ENCODE measurements around the gene ATOH1.
A peak's percentile ranks its signal among the peaks of the same experiment; 100 is the strongest.

The ATOH1 gene

DNA sequence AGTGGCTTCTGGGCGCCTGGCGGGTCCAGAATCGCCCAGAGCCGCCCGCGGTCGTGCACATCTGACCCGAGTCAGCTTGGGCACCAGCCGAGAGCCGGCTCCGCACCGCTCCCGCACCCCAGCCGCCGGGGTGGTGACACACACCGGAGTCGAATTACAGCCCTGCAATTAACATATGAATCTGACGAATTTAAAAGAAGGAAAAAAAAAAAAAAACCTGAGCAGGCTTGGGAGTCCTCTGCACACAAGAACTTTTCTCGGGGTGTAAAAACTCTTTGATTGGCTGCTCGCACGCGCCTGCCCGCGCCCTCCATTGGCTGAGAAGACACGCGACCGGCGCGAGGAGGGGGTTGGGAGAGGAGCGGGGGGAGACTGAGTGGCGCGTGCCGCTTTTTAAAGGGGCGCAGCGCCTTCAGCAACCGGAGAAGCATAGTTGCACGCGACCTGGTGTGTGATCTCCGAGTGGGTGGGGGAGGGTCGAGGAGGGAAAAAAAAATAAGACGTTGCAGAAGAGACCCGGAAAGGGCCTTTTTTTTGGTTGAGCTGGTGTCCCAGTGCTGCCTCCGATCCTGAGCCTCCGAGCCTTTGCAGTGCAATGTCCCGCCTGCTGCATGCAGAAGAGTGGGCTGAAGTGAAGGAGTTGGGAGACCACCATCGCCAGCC is at the start of gene ATOH1:
ATOH1 (plus strand) TSS at position 422 of the 663 bp plus-strand sequence; CDS start at position 596, 174 bp downstream.
- DNase-seq = no peak

DNA sequence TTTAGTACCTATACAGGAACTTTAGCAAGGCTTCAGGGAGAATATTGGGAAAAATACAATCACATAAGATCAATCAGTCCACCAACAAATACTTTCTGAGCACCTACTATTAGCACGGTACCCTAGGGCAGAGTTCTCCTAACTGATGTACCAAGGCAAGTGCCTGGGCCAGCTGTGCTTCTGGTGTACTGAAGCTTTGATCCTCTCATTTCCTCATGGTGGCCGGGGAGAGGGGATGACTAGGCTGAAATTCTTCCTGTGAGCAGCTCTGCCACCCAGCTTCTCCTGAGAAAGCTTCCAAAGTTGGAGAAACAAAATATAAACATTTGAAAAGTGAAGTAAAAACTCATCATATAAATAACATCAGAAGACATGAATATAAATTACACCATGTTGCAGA is 49.3 kb upstream of the ATOH1 start:
- DNase-seq = no peak

GRCh38 chr4:93780080-93780479 is 48.5 kb upstream of the ATOH1 start:
- DNase-seq = no peak

DNA sequence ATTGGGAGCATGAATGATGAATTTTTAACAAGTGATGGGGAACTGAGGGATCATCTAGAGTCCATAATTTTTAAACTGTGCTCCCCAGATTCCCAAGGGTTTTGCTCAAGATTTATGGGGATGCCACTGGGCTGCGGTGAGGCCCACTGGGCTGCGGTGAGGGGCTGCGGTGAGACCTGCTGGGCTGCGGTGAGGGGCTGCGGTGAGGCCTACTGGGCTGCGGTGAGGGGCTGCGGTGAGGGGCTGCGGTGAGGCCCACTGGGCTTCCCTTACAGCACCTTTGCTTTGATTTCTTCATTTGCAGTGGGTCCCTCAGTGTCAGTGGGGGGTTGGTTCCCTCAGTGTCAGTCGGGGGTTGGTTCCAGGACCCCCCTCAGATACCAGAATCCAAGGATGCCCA is 47.4 kb upstream of the ATOH1 start:
- DNase-seq = no peak

DNA sequence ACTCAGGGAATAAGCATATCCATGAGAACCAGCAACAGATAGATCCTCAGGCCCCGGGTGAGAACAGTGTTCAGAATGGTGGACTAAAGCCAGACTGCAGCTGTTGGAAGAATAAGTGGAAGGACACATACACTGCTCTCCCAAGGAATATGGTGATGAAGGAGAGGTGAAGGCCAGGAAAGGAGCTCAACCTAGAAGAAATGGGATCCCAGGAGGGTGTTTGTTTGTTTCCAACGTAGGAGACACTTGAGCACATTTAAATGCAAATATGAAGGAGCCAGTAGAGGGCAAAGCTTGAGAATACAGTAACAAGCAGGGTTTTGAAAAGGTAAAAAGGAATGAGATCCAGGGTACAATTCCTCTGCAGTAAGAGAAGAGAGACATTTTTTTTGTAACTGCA is 42.4 kb upstream of the ATOH1 start:
- no peak for DNase-seq

- peak; percentile 6 for DNase-seq
Measured at GRCh38 chr4:93788712-93789111, 39.8 kb upstream of the ATOH1 start.

DNA sequence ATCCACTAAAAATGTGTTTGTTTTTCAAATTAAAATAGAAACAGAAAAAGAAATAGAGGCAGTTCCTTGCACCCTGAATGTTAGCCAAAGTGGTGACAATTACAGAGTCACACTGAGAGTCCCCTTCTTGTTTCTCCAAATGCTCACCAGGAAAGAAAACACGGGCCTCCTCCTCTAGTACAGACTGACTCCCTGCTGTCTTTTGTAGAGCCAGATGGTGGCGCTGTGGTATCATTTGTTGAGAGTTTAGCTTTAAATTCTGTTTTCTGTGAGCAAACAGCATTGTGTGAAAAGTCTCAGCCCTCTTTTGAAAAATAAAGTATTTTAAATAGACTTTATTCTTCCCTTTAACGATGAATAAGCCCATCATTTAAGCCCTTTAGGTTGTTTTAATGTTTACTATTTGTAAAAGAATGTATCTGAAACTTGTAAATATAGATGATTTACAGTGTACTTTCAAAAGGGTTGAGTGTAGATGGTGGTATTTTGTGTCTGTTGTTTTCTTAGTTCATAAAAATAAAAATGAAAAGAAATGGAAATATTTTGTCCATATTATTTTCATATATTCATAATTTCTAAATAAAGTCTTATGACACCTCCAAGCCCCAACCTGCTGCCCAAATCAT is 36.9 kb upstream of the ATOH1 start:
- DNase-seq = peak; percentile 22

- DNase-seq = no peak
Measured at GRCh38 chr4:93802045-93802444, 26.5 kb upstream of the ATOH1 start.

GRCh38 chr4:93809773-93810172 is 18.8 kb upstream of the ATOH1 start:
- DNase-seq = no peak

GRCh38 chr4:93810340-93810992 is 18.1 kb upstream of the ATOH1 start:
- DNase-seq = no peak

GRCh38 chr4:93813092-93813491 is 15.5 kb upstream of the ATOH1 start:
- DNase-seq = no peak

GRCh38 chr4:93814141-93814540 is 14.4 kb upstream of the ATOH1 start:
- DNase-seq = no peak

GRCh38 chr4:93814722-93815121 is 13.8 kb upstream of the ATOH1 start:
- DNase-seq = peak; percentile 91

DNA sequence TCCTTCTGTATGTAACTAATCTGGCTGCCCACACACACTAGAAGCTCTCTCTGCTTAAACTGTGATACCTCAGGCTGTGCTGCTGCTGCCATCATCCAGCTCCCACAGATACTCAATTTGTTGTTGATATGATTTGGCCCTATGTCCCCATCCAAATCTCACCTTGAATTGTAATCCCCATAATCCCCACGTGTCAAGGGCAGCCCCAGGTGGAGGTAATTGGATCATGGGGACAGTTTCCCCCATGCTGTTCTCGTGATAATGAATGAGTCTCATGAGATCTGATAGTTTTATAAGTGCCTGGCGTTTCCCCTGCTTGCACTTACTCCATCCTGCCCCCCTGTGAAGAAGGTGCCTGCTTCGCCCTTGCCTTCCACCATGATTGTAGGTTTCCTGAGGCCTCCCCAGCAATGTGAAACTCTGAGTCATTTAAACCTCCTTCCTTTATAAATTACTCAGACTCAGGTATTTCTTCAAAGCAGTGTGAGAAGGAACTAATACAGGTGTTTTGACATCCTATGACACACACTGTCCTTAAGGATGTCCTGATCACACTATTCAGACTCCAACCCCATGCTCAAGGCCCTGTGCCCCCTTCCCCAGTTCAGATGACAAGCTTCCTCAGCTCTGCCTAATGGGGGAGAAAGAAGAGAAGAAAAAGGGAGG is 2.9 kb upstream of the ATOH1 start:
- DNase-seq = no peak

- no peak for DNase-seq
Measured at GRCh38 chr4:93827272-93827947, 1.1 kb upstream of the ATOH1 start.

- DNase-seq = no peak
Measured at GRCh38 chr4:93828995-93829819, 654 bp downstream of the ATOH1 start.

GRCh38 chr4:93829820-93830687 is 1.5 kb downstream of the ATOH1 start:
- no peak for DNase-seq

DNA sequence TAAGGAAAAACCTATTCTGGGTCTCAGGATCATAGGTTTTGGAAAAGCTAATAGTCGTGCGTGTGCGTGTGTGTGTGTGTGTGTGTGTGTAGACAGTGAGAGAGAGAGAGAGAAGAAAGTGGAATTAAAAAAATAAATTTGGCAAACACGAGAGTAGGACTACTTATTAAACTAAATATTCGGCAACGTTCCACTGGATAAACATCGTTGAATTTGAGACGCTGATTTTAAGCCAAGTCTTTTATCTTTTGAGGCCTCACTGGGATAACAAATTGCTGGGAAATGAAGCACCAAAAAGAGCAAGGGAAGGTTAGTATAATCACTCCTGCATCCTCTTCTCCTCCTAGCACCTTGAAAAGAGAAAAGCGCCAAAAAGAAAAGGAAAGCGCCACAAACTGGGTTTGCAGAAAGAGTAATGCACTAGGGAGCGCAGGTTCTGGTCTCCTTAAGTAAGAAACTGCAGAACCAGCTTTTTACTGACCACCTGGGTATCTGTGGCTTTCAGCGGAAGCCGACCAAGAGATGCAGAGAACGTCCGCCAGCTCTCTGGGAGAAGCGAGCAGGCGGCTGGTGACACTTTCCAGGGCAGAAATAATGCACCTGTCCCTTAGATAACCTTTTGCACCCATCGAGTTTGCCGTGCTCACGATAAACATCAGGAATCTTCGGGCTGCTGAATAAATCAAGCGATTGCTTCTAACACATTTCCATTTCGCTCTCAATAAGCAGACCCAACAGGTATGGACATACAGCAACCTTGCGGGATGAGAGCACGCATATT is 3.4 kb downstream of the ATOH1 start:
- DNase-seq = no peak

- no peak for DNase-seq
Measured at GRCh38 chr4:93834249-93835066, 5.9 kb downstream of the ATOH1 start.

GRCh38 chr4:93835929-93836328 is 7.4 kb downstream of the ATOH1 start:
- no peak for DNase-seq

Data from MV-4-11 (cell line).